ENCODE results near the gene GSTM2. TPM values are rescaled to one million over a fixed set of nuclear protein-coding genes. Genes with fewer than 3 reads are reported as not detected.
"Not testable (repeated sequence)": the region's sequence is repeated elsewhere in the genome, so short reads cannot be mapped to it uniquely, and the experiment has no call there.

Gene GSTM2
- total RNA-seq, 1 donor from 2014 or later, result 15.1 TPM

DNA sequence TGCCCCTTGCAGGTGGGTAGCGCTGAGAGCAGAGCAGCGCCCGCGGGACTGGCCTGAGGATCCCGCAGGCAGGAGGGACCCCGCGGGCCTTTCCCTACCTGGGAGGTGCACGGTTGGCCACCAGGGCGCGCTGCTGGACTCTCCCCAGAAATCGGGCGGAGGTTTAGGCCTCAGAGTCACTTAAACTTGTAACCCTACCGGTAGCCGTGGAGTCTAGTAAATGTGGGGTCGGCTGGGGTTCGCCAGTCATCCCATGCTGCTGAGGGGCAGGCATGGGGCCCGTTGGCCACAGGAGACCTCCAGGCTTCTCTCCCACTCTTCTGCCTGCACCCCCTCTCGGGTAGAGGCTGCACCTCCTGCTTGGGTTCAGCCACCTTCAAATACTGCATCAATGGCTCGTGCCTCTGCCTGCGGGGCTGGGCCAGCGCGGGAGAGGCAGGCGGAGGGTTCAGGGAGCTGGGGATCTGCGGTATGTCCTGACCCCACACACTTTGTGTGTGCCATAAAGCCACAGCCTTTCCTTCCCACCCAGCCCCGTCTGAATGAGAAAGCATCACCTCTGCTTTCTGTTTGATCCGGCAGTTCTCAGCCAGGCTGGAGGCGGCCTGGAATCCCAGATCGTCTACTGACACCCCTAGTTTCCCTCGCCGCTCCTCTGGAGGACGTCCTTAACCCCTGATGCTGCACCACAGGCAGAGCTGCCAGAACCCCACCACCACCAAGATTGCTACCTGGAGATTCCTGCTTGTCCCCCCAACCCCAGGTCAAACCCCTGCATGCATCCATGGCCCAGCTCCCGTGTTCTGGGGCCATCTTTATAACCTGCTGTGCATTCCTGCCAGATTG, 24.2 kb upstream of the GSTM2 start:
- peak; percentile 93 for ATAC-seq
- peak; percentile 81 for DNase-seq (ENCODE audit: low spot score)

GRCh38 chr1:109644670-109645069, 23.2 kb upstream of the GSTM2 start:
- DNase-seq (ENCODE audit: low spot score) (peak; percentile 41), ATAC-seq (no peak)

DNA sequence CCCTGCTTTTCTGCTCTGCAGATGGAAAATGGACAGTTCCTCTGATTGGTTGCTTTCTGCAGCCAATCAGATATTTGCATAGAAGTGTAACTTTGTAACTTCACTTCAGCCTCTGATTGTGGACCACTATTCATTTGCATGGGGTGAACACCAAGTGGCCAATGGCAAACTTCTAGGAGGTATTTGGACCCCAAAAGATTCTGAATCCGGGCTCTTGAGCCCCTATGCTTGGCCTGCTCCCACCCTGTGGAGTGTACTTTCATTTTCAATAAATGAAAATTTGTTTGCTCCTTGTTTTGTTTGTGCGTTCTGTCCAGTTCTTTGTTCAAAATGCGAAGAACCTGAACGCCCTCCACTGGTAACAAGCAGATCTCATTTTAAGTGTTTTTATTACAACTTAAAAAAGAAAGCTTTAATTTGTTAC, 18.4 kb upstream of the GSTM2 start:
- peak; percentile 79 for ATAC-seq
- DNase-seq (ENCODE audit: low spot score), result no peak

GRCh38 chr1:109650609-109651008, 17.2 kb upstream of the GSTM2 start:
- no peak for ATAC-seq
- no peak for DNase-seq (ENCODE audit: low spot score)

GRCh38 chr1:109652402-109652801, 15.5 kb upstream of the GSTM2 start:
- ATAC-seq, result no peak
- no peak for DNase-seq (ENCODE audit: low spot score)

DNA sequence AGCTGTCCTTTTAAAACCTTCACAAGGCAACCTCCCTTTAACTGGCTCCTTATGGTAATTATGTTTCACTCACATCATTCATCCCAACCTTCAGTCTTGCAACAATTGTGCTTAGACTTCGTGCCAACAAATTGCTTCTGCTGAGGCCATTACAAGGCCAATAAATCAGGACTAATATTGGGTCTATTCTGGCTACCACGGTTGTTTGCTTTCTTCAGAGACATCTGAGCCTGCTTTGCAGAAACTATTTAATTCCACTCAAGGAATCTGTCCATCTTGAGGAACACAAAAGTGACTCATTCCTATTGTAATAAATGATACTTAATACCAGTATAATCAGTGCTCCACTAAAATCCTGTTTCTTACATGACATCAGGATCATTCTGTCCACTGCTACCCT, 14.6 kb upstream of the GSTM2 start:
- no peak for DNase-seq (ENCODE audit: low spot score)

DNA sequence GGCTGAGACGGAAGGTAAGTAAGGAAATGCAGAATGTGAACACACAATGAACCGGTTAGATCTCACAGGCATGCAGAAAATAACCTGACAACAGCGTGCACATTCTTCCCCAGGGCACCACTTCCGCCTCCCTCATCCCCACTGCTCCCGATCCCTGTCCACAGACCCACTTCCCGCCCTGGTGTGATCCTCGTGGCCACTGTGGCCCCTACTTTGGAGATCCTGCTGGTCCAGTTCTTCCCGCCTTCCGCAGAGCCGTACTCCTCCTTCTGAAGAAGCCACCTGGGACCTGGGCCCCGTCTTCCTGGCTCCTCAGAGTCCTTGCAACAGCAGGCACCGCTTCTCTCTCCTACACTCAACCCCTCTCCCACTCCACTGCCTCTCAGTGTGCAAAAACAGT, 13.3 kb upstream of the GSTM2 start:
- DNase-seq (ENCODE audit: low spot score) (no peak), ATAC-seq (no peak)

More for the DNA sequence above, 14.6 kb upstream of the GSTM2 start:
- ATAC-seq, result no peak

DNA sequence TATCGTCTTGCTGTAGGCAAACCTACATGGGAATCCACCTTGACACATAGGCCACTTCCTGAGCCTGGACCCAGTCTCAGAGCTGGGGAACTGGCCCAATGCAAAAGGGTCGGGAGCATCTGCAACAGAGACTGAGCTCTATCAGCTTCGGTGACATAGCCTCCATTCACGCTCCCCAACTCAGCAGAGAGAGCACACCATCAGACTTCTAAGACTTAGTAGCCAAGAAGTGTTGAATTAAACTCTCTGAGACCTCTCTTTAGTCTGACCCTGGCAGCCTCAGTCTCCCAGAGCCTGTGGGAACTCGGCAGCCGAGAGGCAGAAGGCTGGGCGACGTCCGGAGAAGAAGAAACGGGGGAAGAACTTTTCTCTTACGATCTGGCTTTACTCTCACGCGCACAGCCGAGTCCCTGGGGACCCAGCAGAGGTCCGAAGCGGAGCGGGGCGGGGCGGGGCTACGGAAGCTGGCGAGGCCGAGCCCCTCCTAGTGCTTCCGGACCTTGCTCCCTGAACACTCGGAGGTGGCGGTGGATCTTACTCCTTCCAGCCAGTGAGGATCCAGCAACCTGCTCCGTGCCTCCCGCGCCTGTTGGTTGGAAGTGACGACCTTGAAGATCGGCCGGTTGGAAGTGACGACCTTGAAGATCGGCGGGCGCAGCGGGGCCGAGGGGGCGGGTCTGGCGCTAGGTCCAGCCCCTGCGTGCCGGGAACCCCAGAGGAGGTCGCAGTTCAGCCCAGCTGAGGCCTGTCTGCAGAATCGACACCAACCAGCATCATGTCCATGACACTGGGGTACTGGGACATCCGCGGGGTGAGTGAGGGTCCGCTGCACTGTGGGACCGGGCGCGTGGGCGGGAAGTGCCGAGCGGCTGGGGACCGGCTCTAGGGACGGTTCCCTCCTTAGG, 12.0 kb upstream of the GSTM2 start, which contains the start of gene GSTM4:
Gene GSTM4 (plus strand): TSS at position 485 of the 905 bp plus-strand sequence. CDS start 291 bp downstream, at position 776.
- peak; percentile 97 for ATAC-seq
- DNase-seq (ENCODE audit: low spot score), result peak; percentile 89

GRCh38 chr1:109657395-109657794, 10.5 kb upstream of the GSTM2 start:
- ATAC-seq, result no peak
- no peak for DNase-seq (ENCODE audit: low spot score)

DNA sequence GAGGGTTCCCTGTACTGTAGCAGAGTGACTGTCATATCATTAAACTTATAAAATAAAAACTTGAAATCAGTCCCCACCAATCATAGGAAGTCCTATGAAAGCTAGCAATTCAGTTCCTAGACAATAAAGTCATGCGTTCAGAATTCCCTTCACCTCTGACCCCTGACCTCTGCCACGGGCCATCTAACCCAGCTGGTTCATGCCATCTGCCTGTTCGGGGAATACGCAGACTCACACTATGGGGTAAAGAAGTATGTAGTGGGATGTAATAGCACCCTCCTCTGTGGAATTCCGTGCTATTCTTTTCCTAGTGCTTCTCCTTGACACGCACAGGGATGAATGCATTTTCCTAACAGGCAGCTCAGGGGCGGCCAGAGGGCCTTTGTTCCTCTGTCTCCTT, 9.9 kb upstream of the GSTM2 start:
- ATAC-seq (no peak), DNase-seq (ENCODE audit: low spot score) (no peak)

GRCh38 chr1:109658533-109659042, 9.3 kb upstream of the GSTM2 start:
- ATAC-seq, result no peak
- DNase-seq (ENCODE audit: low spot score), result no peak

- no peak for ATAC-seq
- no peak for DNase-seq (ENCODE audit: low spot score)
Measured at GRCh38 chr1:109659145-109659544, 8.7 kb upstream of the GSTM2 start.

DNA sequence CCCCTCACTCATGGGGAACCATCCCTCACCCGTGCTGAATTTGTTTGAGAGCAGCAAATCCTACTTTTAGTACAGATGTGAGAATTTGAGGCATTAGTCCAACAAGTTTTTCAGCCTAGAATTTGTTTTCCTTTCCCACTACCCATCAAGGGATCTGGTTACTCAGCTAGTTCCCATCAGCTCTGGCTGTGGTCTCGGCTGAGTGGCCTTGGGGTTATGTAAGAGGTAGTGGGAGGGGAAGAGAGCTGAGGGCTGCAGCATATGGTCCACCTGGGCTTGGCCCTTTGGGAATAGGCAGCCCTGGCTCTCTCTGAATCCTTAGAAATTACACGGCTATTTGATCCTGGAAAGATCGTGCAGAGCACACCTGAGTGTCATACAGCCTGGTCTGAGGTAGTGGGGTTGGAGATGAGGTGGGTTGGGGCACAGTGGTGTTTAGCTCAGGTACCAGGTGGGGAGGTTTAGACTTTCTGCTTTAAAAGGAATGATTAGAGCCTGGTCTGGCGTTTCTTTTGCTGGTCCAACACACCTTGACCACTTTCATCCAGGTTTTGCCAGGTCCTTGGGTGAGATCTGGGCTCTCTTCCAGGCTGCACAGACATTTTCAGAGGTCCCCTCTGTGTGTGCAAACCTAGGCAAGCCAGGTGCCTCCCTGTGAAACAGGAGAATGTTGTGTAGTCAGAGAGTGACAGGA, 7.7 kb upstream of the GSTM2 start:
- no peak for ATAC-seq

DNA sequence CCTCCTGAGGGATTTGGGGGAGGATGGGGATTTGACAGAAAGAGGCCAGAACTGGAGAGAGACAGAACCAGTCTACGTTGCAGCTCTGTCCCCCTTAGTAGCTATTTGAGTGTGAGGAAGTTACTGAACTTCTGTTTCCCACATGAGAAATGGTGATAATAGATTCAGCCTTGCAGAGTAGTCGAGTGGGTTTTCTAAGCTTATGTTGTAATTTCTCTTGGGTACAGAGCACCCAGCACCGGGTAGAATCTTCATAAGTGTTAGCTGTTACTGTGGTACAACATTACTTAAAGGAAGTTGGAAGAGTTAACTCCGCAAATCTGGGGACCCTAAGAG, 7.2 kb upstream of the GSTM2 start:
- DNase-seq (ENCODE audit: low spot score); ATAC-seq: not testable (repeated sequence)

More for the DNA sequence above, 7.7 kb upstream of the GSTM2 start:
- DNase-seq (ENCODE audit: low spot score), result no peak

- no peak for DNase-seq (ENCODE audit: low spot score)
- no peak for ATAC-seq
Measured at GRCh38 chr1:109661391-109661790, 6.5 kb upstream of the GSTM2 start.

- no peak for DNase-seq (ENCODE audit: low spot score)
- no peak for ATAC-seq
Measured at GRCh38 chr1:109664671-109665070, 3.2 kb upstream of the GSTM2 start.

- no peak for DNase-seq (ENCODE audit: low spot score)
Measured at GRCh38 chr1:109668123-109668775, 392 bp downstream of the GSTM2 start.

GRCh38 chr1:109669246-109669948, 1.5 kb downstream of the GSTM2 start:
- DNase-seq (ENCODE audit: low spot score), result no peak

More at GRCh38 chr1:109668123-109668775, 392 bp downstream of the GSTM2 start:
- no peak for ATAC-seq

GRCh38 chr1:109669949-109670302, 2.1 kb downstream of the GSTM2 start:
- ATAC-seq, result not testable (repeated sequence)

More at GRCh38 chr1:109669246-109669948, 1.5 kb downstream of the GSTM2 start:
- ATAC-seq, result no peak

GRCh38 chr1:109671067-109671466, 3.2 kb downstream of the GSTM2 start:
- ATAC-seq, result no peak
- DNase-seq (ENCODE audit: low spot score), result no peak

More at GRCh38 chr1:109669949-109670302, 2.1 kb downstream of the GSTM2 start:
- DNase-seq (ENCODE audit: low spot score), result not testable (repeated sequence)

Measured in left lobe of liver (tissue), 2 donors.